HL-60/S4 treated with retinoic acid at 250 ng/mL for 4 days and 3 days (cell line): Measurements from ENCODE around the gene NACA2.
"Not testable (repeated sequence)": the region's sequence is repeated elsewhere in the genome, so short reads cannot be mapped to it uniquely, and the experiment has no call there.

Experiments
- in situ Hi-C: fragments of 300-500 bp; cut with MboI; formaldehyde crosslinking; loops from 2 replicates; pipeline ENCODE4 v1.7.0; 2022; ENCODE audit warnings: low sequenced_read_pairs

Gene NACA2

DNA sequence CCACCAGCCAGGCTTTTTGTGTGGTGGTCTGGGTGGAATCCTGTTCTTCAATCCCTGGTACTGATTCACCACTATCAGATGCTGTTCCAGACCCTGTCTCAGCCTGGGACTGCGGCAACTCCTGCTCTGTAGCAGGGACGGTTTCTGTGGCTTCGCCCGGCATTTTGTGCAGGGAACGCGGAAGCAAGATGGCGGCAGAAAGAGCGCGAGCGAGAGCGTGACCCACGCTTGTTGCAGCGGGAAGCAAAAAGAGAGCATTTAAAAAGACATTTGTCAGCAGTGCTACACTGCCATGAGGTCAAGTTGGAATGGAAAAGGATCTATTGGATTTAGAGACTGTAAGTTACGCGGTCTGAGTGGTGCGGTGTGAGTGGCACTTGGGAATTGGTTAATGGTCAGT lies at the start of gene NACA2:
NACA2 (minus strand) TSS at position 202 of the 400 bp plus-strand sequence; CDS start at position 163, 39 bp downstream.
- in situ Hi-C loops: no loop called here

DNA sequence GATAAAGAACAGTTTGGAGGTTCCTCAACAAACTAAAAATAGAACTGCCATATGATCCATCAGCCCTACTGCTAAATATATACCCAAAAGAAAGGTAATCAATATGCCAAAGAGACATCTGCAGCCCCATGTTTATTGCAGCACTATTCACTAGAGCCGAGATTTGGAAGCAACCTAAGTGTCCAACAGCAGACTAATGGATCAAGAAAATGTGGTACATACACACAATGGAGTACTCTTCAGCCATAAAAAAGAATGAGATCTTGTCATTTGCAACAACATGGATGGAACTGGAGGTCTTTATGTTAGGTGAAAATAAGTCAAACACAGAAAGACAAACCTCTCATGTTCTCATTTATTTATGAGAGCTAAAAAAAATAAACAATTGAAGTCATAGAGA lies 48.8 kb upstream of the NACA2 start:
- in situ Hi-C loops: loop anchor here (5.0 kb wide), 1 partner anchor 202 kb away; no protein-coding TSS in a partner anchor

DNA sequence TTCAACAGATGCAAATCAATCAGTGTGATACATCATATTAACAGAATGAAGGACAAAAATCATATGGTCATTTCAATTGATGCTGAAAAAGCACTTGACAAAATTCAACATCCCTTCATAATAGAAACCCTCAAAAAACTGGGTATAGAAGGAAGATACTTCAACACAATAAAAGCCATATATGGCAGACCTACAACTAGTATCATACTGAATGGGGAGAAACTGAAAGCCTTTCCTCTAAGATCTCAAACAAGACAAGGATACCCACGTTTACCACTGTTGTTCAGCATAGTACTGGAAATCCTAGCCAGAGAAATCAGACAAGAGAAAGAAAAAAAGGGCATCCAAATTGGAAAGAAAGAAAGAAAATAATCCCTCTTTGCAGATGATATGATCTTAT lies 47.1 kb upstream of the NACA2 start:
- in situ Hi-C loops: loop anchor here (5.0 kb wide), 1 partner anchor 204 kb away; no protein-coding TSS in a partner anchor

DNA sequence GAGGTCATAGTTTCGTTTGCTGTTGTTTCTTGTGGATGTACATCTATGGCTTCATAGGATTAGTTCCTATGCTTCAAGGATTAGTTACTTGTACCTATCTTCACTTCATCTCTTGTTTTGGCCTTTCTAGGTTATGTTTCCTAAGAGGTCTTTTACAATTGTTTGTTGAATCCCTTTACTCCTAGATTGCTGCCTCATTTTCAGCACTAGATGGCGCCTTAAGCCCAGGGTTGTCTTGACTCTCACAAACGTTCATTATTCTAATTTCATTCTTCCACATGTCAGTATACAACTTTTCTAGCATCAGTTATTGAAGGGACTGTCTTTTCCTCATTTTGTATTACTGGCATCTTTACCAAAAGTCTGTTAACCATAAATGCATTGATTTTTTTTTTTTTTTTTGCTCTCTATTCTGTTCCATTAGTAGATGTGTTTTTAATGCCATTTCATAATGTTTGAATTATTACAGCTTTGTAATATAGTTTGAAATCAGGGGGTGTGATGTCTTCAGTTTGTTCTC lies 45.0 kb upstream of the NACA2 start:
- in situ Hi-C loops: loop anchor here (5.0 kb wide), 1 partner anchor 206 kb away; no protein-coding TSS in a partner anchor

DNA sequence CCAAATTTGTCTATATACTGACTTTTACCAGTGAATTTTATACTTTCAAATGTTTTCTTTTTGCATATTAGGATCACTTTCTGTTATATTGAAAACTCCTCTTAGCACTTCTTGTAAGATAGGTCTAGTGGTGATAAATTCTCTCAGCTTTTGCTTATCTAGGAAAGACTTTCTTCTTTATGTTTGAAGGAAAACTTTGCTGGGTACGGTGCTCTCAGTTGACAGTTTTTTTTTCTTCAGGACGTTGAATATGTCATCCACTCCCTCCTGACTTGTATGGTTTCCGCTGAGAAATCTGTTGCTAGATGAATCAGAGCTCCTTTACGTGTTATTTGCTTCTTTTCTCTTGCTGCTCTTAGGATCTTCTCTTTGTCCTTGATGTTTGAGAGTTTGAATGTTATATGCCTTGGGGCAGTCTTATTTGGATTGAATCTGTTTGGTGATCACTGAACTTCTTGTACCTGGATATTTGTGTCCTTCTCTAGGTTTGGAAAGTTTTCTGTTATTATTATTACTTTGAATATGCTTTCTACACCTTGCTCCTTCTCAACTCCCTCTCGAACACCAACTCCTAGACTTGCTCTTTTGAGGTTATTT lies 44.0 kb upstream of the NACA2 start:
- in situ Hi-C loops: loop anchor here (5.0 kb wide), 1 partner anchor 207 kb away; no protein-coding TSS in a partner anchor

DNA sequence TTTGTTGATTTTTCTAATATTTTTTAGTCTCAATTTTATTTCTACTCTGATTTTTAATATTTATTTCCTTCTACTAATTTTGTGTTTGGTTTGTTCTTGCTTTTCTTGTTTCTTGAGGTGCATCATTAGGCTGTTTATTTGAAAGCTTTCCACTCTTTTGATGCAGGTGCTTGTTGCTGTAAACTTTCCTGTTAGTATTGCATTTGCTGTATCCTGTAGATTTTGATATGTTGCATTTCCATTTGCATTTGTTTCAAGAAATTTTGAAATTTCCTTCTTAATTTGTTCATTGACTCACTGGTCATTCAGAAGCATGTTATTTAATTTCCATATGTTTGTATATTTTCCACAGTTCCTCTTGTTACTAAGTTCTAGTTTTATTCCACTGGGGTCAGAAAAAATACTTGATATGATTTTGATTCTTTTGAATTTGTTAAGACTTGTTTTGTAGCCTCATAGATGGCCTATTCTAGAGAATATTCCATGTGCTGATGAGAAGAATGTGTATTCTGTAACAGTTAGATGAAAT lies 43.1 kb upstream of the NACA2 start:
- in situ Hi-C loops: no loop called here

DNA sequence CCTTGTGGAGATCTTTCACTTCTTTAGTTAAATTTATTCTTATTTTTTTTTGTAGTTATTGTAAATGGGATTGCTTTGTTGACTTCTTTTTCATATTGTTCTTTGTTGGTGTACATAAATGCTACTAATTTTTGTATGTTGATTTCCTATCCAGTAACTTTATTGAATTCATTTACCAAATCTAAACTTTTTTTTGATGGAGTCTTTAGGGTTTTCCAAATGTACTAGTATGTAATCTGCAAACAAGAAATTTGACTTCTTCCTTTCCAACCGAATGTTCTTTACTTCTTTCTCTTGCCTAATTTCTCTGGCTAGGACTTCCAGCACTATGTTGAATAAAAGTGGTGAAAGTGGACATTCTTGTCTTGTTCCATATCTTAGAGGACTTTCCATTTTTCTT lies 41.8 kb upstream of the NACA2 start:
- in situ Hi-C loops: no loop called here

DNA sequence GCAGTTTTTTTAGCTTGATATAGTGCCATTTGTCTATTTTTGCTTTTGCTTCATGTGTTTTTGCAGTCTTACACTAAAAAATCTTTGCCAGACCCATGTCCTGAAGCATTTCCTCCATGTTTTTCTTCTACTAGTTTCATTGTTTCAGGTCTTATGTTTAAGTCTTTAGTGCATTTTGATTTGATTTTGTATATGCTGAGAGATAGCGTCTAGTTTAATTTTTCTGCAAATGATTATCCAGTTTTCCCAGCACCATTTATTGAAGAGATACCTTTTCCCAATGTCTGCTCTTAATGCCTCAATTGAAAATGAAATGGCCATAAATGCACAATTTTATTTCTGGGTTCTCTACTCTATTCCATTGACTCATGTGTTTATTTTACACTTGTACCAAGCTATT lies 40.8 kb upstream of the NACA2 start:
- in situ Hi-C loops: no loop called here

DNA sequence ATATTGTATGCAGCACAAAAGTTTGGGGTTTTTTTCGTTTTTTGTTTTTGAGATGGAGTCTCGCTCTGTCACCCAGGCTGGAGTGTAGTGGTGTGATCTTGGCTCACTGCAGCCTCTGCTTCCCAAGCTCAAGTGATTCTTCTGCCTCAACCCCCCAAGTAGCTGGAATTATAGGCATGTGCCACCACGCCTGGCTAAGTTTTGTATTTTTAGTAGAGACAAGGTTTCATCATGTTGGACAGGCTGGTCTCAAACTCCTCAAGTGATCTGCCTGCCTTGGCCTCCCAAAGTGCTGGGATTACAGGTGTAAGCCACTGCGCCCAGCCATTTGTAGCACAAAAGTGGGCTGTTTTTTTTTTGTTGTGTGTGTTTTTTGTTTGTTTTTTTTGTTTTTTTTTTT lies 37.1 kb upstream of the NACA2 start:
- in situ Hi-C loops: not testable (repeated sequence)

DNA sequence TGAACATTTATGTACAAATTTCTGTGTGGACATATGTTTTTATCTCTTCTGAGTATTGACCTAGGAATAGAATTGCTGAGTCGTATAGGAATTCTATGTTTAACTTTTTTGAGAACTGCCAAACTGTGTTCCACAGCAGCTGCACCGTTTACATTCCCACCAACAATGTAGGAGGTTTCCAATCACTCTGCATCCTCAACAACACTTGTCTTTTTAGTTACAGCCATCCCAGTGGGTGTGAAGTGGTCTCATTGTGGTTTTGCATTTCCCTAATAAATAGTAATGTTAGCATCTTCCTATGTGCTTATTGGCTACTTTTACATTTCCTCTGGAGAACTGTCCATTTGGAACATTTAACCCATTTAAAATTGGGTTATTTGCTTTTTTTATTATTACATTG lies 36.6 kb upstream of the NACA2 start:
- in situ Hi-C loops: no loop called here

DNA sequence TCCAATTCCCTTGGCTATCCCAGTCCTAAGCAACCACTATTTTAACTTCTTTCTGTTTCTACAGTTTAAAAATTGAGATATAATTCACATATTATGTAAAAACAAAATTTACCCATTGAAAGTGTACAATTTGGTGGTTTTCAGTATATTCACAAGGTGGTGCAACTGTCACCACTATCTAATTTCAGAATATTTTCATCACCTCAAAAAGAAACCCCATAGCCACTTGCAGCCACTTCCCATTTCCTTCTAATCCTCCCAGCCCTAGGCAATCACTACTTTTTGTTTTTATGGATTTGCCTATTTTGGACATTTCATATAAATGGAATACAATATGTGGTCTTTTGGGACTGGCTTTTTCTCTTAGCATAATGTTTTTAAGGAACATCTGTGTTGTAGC lies 36.1 kb upstream of the NACA2 start:
- in situ Hi-C loops: no loop called here

DNA sequence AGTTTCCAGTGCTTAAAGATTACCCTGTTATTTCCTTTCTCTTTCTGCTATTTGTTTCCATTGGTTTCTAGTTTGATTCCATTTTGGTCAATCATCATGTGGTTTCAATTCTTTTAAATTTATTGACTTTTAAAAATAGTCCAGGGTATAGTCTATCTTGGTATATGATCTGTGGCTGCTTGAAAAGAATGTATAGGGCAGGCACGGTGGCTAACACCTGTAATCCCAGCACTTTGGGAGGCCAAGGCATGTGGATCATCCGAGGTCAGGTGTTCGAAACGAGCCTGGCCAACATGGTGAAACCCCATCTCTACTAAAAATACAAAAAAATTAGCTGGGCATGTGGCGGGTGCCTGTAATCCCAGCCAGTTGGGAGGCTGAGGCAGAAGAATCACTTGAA lies 34.5 kb upstream of the NACA2 start:
- in situ Hi-C loops: no loop called here

DNA sequence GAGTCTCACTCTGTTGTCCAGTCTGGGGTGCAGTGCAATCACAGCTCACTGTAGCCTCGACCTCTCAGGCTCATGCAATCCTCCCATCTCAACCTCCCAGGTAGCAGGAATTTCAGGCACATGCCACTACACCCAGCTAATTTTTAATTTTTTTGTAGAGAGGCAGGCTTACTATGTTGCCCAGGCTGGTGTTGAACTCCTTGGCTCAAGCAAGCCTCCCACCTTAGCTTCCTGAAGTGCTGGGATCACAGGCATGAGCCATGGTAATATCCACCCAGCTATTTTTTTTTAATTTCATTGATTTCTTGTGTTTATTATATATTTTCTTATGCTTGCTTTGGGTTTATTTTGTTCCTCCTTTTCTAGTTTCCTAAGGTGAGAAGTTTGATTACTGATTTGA lies 33.9 kb upstream of the NACA2 start:
- in situ Hi-C loops: no loop called here

DNA sequence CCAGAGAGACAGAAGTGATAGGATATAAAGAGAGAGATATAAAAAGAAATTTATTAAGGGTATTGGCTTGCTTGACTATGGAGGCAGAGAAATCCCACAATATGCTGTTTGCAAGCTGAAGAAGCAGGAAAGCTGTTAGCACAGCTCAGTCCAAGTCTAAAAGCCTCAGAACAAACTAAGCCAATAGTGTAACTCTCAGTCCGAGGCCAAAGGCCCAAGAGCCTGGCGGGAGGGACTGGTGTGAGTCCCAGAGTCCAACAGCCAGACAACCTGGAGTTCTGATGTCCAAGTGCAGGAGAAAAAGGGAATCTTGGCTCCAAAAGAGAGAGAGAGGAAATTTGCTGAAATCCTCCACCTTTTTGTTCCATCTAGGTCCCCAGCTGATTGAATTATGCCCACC lies 30.3 kb upstream of the NACA2 start:
- in situ Hi-C loops: no loop called here

DNA sequence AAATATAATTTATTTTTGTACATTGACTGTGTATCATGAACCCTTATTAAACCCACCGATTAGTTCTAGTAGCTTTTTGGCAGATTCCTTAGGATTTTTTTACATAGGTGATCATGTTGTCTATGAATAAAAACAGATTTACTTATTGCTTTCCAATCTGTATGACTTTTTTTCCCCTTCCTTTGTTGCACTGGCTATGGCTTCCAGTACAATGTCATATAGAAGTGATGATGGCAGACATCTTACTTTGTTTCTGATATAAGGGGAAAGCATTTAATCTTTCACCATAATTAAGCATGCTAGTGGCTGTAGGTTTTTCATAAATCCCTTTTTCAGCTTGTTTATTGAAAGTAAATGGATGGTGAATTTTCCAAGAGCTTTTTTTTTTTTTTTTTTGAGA lies 28.9 kb upstream of the NACA2 start:
- in situ Hi-C loops: no loop called here

DNA sequence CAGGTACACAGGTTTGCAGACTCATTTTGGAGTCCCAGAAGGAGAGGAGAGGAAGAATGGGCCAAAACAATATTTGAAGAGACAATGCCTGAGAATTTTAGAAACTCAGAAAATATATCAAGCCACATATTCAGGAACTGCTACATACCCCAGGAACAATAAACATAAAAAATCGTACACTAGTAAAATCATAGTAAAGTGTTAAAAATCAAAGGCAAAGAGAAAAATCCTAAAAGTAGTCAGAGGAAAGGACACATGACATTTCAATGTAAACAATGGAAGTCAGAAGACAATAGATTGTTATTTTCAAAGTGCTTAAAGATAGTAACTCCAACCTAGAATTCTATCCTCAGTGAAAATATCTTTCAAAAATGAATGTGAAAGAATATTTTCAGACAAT lies 28.5 kb upstream of the NACA2 start:
- in situ Hi-C loops: no loop called here

DNA sequence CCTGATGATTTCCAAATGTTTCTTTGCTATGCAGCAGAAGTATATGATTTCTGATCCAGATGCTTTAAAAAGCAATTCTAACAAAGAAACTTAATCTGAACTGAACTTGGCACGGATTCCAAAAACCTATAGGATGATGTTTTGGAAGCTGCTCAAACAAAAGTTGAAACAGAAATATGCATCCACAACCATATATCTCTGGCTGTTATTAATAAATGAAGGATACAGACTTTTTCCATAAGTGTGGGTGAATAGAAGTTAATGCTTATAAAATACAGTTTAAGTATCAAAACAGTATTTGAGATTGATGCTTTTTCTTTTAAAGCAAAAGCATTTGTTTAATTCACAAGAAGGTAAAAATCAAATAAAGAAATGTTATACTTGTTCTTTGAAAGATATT lies 27.9 kb upstream of the NACA2 start:
- in situ Hi-C loops: no loop called here

DNA sequence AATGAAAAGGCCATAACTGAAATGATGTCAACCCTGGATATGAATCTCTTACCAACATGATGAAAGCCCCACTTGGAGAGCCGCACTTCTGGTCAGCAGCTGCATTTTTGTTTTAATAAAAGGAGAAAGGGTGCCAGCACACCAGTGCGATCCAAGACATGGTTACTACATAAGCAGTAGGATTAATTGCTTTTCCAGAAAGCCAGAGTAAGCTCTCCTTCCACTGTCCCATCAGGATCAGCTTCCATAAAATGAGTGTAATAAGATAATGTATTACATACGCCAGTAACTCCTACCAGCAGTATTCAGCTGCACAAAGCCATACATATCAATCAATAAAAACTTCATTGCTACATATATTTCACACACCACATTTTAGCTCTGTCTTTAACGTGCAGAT lies 26.3 kb upstream of the NACA2 start:
- in situ Hi-C loops: no loop called here

DNA sequence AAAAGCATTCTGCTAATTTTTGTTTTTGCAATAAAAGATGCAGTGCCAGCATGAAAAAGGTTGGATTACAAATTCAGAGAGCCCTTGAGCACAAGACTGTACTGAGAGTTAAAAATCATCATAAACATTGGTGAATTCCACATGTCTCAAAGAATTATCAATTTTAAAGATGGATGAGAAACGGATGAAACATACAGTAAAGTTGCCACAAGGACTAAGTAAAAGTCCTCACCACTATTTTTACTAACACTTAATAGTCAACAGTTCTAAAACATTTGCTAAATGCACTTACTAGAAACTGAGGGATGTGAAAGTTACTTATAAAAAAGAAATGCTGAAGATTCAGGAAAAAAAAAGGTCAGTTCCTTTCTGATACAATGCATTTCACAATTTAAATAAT lies 25.8 kb upstream of the NACA2 start:
- in situ Hi-C loops: no loop called here

DNA sequence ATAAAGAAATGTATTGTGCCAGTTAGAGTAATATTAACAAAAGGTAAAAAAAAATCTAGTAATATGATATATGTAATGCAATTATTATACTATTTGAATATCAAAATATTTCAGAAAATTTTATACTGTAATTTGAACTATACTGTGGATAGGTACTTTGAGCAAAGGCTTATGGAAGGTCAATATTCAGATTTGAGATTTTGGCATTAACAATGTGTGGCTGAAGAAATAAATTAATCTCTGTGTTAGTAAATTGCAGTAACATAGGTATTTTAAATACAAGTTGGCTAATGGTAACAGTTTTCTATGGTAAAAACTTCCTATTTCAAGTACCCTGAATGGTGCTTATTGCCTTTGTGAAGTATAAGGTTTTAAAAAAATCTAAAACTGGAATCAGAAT lies 23.2 kb upstream of the NACA2 start:
- in situ Hi-C loops: no loop called here

DNA sequence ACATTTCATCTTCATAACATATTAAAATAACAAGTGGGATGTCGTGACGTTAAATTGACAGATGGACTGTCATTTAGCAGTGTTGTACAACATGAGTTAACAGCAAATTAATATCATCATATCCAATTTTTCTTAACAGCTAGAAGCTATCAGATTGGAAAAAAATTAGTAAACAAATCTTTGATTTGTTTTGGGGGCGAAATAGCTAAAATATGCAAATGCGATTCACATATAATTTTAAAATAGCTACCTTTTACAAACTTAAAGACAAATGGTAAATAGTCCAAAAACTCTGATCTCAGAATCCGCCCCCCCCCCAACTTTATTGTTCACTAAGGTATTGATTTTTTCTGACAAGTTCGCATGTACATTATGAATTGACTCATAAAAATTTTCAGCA lies 20.3 kb upstream of the NACA2 start:
- in situ Hi-C loops: no loop called here

DNA sequence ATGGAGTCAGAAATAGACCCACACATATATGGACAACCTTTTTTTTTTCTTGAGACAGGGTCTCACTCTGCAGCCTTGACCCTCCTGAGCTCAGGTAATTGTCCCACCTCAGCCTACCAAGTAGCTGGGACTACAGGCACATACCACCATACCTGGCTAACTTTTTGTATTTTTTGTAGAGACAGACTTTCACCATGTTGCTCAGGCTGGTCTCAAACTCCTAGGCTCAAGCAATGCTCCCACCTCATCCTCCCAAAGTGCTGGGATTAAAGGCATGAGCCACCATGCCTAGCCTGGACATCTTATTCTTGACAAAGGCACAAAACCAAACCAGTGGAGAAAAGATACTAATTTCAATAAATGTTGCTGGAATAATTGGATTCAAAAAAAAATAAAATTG lies 14.7 kb upstream of the NACA2 start:
- in situ Hi-C loops: no loop called here

DNA sequence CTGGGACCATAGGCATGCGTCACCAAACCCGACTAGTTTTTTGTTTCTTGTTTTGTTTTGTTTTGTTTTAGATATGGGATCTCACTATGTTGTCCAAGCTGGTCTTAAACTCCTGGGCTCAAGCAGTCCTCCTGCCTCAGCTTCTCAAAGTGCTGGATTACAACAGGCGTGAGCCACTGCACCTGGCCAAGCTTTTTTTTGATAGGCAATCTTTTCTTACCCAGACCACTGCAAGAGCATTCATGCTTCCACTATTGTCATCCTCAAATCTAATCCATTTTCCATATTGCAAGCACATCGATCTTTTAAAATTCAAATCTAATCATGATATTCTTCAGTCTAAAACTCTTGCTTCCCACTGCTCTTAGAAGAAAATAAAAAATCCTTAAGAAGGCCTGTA lies 10.3 kb upstream of the NACA2 start:
- in situ Hi-C loops: no loop called here
